ENCODE data around the gene FBXO31.
"Not testable (repeated sequence)": the region's sequence is repeated elsewhere in the genome, so short reads cannot be mapped to it uniquely, and the experiment has no call there.

Gene FBXO31

DNA sequence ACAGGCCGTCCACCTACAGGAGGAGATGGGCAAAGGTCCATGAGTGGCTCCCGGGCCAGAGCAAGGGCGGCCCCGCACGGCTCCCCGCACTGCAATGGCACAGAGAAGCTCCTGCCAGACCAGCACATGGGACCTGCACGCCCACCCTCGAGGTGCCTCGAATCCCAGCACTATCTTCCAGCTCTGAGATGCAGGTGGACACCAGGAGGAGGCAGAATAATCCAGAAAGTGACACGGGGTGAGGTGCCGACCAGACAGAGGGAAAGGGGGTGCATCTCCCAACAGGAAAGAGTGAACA lies 39.9 kb downstream of the FBXO31 start:
- no peak for DNase-seq (ENCODE audit: low spot score)
- TF ChIP-seq, protein P1, sequence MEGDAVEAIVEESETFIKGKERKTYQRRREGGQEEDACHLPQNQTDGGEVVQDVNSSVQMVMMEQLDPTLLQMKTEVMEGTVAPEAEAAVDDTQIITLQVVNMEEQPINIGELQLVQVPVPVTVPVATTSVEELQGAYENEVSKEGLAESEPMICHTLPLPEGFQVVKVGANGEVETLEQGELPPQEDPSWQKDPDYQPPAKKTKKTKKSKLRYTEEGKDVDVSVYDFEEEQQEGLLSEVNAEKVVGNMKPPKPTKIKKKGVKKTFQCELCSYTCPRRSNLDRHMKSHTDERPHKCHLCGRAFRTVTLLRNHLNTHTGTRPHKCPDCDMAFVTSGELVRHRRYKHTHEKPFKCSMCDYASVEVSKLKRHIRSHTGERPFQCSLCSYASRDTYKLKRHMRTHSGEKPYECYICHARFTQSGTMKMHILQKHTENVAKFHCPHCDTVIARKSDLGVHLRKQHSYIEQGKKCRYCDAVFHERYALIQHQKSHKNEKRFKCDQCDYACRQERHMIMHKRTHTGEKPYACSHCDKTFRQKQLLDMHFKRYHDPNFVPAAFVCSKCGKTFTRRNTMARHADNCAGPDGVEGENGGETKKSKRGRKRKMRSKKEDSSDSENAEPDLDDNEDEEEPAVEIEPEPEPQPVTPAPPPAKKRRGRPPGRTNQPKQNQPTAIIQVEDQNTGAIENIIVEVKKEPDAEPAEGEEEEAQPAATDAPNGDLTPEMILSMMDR (IDR thresholded peaks at IDR 0.05; ENCODE audit: extremely low read depth, missing control alignments), result no peak

DNA sequence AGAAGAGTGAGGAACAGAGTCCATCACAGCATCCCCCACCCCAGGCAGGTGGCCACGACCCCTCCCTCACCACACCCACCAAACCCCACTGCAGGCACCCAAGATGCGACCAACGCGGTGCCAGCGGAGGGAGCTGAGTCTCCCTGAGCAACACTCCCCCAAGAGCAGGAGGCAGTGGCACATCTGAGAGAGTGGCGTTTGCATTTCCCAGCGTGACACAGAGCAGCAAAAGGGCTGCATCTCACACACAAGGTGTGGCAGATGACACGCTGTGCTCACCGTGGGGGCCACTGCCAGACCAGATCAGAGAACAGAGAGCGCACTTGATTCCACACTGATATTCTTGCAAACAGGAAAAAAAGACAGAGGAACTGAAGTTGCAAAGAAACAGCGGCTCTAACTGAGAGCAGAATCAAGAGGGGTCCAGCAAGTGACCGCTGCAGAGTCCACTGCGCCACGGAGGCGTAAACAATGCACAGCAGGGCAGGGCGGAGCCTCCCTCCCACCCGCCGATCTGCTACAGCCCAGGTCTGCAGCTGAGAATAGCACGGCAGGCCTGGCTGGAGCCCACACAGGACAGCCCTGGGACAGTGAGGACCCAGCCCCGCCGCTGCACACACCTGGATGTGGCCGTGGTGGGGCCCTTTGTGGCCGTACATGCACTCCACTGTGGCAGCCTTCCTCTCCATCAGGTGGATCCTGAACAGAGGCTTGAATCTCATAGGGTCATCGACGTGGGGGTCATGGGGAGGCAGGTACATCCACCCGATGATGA lies 40.4 kb downstream of the FBXO31 start:
- TF ChIP-seq, protein P1 (IDR thresholded peaks at IDR 0.05; ENCODE audit: extremely low read depth, missing control alignments), result no peak
- no peak for DNase-seq (ENCODE audit: low spot score)

DNA sequence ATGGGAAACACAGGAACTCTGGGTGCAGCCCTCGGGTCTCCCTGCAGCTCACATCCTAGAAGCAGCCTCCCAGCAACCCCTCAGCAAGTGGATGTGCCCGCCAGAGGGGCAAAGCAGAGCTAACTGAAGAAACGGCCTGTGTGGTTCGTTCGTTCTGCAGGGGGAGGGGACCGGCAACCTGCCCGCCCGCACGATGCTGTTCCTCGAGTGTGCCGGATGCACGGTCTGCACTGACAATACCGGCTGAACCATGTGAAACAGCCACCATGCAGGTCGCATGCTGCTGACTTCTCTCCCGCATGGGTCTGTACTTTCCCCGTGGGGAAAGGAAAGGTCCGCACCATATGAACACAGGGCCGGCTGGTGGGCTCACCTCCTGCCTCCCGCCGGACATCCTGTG lies 41.1 kb downstream of the FBXO31 start:
- TF ChIP-seq, protein P1 (IDR thresholded peaks at IDR 0.05; ENCODE audit: extremely low read depth, missing control alignments), result no peak

DNA sequence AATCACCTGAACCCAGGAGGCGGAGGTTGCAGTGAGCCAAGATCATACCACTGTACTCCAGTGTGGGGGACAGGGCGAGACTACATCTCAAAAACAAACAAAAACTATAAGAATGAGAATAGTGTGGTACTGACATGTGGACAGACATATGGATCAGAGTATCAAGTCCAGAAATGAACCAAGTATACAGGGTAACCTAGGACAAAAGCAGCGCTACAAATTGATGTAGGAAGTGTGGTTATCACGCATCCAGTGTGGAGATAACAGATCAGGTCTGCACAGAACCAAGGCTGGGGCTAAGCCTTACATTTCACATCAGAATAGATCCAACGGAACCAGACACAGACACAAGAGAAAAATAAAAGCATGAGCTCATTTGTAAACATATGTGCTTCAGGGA lies 43.4 kb downstream of the FBXO31 start:
- DNase-seq (ENCODE audit: low spot score), result no peak
- TF ChIP-seq, protein P1 (IDR thresholded peaks at IDR 0.05; ENCODE audit: extremely low read depth, missing control alignments), result no peak

More for the DNA sequence above, 41.1 kb downstream of the FBXO31 start:
- no peak for DNase-seq (ENCODE audit: low spot score)

DNA sequence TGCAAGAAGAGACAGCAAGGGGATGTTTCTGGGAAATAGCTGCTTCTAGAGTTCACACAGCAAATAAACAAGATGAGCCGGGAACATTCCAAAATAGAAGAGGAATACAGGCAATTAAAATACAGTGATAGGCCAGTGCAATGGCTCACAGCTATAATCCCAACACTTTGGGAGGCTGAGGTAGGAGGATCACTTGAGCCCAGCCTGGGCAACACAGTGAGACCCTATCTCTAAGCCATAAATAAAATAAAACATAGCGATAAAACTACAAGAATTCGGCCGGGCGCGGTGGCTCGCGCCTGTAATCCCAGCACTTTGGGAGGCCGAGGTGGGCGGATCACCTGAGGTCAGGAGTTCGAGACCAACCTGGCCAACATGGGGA lies 43.9 kb downstream of the FBXO31 start:
- not testable (repeated sequence) for DNase-seq (ENCODE audit: low spot score)

DNA sequence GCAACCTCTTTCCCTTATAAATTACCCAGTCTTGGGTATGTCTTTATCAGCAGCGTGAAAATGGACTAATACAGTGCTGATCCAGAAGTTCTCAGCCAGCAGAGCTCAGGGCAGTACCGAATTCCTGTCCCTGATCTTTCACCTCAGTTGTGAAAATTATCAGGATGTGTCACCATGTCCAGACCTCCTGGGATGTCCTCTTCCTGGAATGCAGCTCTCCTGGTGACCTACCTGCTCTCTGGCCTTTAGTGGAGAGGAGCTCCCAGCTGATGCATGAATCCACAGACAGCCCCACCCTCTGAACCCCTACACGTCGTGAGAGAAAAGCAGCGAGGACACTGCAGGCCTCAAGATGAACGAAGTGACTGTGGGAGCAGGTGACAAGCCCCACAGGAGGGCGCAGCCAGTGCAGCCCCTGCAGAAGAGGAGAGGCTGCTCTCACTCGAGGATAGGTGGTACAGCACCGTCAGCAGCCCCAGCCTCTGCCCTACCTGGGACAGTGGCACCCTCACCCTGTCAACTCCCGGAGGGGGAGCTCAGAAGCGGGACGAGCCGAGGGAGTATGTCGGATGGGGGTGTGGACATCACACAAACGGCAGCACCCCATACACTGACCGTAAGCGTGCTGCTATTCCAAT lies 44.4 kb downstream of the FBXO31 start:
- TF ChIP-seq, protein P1 (IDR thresholded peaks at IDR 0.05; ENCODE audit: extremely low read depth, missing control alignments), result no peak
- DNase-seq (ENCODE audit: low spot score), result no peak

DNA sequence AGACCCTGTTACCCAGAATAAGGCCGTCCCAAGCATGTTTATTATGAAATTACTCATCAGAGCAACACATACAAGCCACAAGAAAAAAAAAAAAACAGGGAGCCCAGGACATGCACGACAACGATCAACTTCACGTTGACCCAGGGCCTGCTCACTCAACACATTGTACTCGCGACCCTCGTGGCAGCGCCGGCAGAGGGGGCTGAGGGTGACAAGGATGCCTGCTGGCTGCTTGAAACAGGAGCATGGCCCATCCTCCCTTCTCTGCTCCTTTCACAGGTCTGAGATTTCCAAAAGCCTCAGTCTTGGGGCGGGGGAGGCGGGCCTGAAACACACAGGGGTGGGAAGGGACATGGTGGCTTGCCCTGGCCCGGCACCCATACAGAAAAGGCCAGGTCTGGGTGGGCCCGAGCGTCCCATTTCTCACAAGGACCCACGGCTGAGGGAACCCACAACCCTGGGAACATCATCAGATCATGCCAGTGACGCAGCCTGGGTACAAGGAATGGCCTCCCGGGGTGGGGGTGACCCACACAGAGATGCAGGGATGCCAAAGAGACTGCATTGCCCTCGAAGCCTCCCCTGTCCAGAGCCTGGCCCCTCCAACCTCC lies 45.3 kb downstream of the FBXO31 start:
- TF ChIP-seq, protein P1 (IDR thresholded peaks at IDR 0.05; ENCODE audit: extremely low read depth, missing control alignments), result no peak
- DNase-seq (ENCODE audit: low spot score), result no peak
